MCF 10A (cell line): ENCODE measurements around the gene SLC9A1. TPM values are rescaled to one million over a fixed set of nuclear protein-coding genes. Genes with fewer than 3 reads are reported as not detected.
"Not testable (repeated sequence)": the region's sequence is repeated elsewhere in the genome, so short reads cannot be mapped to it uniquely, and the experiment has no call there.

Experiments used
- BruUV-seq: library from RNA; stranded (reverse); fragments of 400-500 nt; replicated peaks from 2 replicates; lab custom pipeline; 2021; lab: Mats Ljungman, UMichigan
- CTCF ChIA-PET: fragments of 300-600 bp; sonication (Branson Sonifier 250); formaldehyde crosslinking; extraction: SDS; loops from one replicate; lab custom pipeline; 2021; ENCODE audit warnings: antibody characterized with exemption, inconsistent platforms; lab: Yijun Ruan, JAX
- POLR2A ChIA-PET: fragments of 300-600, 350-650 bp; sonication (Branson Sonifier 250); formaldehyde crosslinking; extraction: SDS; loops from one replicate; lab custom pipeline; 2020; ENCODE audit warnings: antibody characterized with exemption, inconsistent platforms; lab: Yijun Ruan, JAX
- DNase-seq: peaks from one replicate; pipeline ENCODE4 v3.0.0-alpha.2; 2018; ENCODE audit not compliant: unreplicated experiment
- H3K27ac Mint-ChIP-seq: one replicate; pipeline ENCODE4 v1.8.0; 2022; ENCODE audit warnings: mild to moderate bottlenecking, low read depth, mixed read lengths; ENCODE audit not compliant: unreplicated experiment
- H3K27me3 Mint-ChIP-seq: one replicate; pipeline ENCODE4 v1.8.0; 2022; ENCODE audit warnings: mixed read lengths; ENCODE audit not compliant: insufficient read depth, unreplicated experiment
- H3K36me3 Mint-ChIP-seq: one replicate; pipeline ENCODE4 v1.8.0; 2022; ENCODE audit warnings: mild to moderate bottlenecking, moderate library complexity, mixed read lengths; ENCODE audit not compliant: insufficient read depth, unreplicated experiment
- H3K4me1 Mint-ChIP-seq: one replicate; pipeline ENCODE4 v1.8.0; 2022; ENCODE audit warnings: mixed read lengths; ENCODE audit not compliant: insufficient read depth, unreplicated experiment
- H3K4me3 Mint-ChIP-seq: one replicate; pipeline ENCODE4 v1.8.0; 2022; ENCODE audit warnings: mild to moderate bottlenecking, moderate library complexity, mixed read lengths; ENCODE audit not compliant: unreplicated experiment
- H3K9me3 Mint-ChIP-seq: one replicate; pipeline ENCODE4 v1.8.0; 2022; ENCODE audit warnings: mixed read lengths; ENCODE audit not compliant: unreplicated experiment
- intact Hi-C: fragments of 100-400 bp; cut with micrococcal nuclease; formaldehyde crosslinking; loops from 2 replicates; pipeline ENCODE4 v1.14.1; 2022
- total RNA-seq: library from RNA; stranded (reverse); gene quantifications from 2 replicates; pipeline ENCODE4 v1.2.3, GENCODE V29; 2022
- TF ChIP-seq, protein P1 (sequence below): fragments of 200-600 bp; IDR thresholded peaks from one replicate; pipeline ENCODE4 v1.8.0; 2022; ENCODE audit warnings: antibody characterized with exemption, mild to moderate bottlenecking; ENCODE audit not compliant: unreplicated experiment

Gene SLC9A1
- total RNA-seq, 1 experiment from 2014 or later = 88.8 TPM

DNA sequence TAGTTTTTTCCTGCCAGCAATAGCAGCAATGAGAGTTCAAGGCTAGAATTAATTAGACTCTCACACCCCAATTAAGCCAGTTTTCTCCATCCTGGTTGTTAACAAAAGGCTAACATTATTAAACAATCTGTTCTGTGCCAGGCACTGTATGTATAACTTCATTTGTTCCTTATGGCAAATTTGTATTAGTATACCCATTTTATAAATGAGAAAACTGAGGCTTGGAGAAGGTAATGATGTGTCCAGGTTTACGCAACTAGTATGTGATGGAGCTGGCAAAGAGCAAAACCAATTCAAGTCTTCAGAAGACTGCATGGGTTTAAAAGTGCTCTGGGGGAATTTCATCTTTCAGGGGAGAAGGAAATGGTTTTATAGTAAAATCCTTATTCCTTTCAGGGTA, 38.3 kb upstream of the SLC9A1 start:
- intact Hi-C loops = loop anchor here (2.0 kb wide), 1 partner anchor 38 kb away; the partner anchor contains the start of gene SLC9A1
- TF ChIP-seq, protein P1, sequence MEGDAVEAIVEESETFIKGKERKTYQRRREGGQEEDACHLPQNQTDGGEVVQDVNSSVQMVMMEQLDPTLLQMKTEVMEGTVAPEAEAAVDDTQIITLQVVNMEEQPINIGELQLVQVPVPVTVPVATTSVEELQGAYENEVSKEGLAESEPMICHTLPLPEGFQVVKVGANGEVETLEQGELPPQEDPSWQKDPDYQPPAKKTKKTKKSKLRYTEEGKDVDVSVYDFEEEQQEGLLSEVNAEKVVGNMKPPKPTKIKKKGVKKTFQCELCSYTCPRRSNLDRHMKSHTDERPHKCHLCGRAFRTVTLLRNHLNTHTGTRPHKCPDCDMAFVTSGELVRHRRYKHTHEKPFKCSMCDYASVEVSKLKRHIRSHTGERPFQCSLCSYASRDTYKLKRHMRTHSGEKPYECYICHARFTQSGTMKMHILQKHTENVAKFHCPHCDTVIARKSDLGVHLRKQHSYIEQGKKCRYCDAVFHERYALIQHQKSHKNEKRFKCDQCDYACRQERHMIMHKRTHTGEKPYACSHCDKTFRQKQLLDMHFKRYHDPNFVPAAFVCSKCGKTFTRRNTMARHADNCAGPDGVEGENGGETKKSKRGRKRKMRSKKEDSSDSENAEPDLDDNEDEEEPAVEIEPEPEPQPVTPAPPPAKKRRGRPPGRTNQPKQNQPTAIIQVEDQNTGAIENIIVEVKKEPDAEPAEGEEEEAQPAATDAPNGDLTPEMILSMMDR = no peak
- no TSS peak for BruUV-seq
- Mint-ChIP-seq H3K27ac (peak overlapping the region; percentile 43), H3K4me3 (no peak overlapping the region), H3K36me3 (no peaks in the 10 kb centered on the region), H3K27me3 (no peaks in the 10 kb centered on the region), H3K4me1 (peaks cover 22% of the 10 kb centered on the region), H3K9me3 (no peaks in the 10 kb centered on the region)
- CTCF ChIA-PET = interaction anchor here (0.6 to 1.6 kb wide), 5 partner anchors 54 to 147 kb away, joined by 3 to 4 read pairs (median 3); no protein-coding TSS in a partner anchor
- DNase-seq = no peak
- POLR2A ChIA-PET = interaction anchor here (0.6 to 2.8 kb wide), 7 partner anchors 11 to 199 kb away, joined by 3 to 18 read pairs (median 4); partner anchors contain the start of genes SLC9A1 and TRNP1

GRCh38 chr1:27192039-27192529, 37.2 kb upstream of the SLC9A1 start:
- H3K27me3 Mint-ChIP-seq = no peaks in the 10 kb centered on the region
- TF ChIP-seq, protein P1 = no peak
- ChIA-PET POLR2A (interaction anchor here (0.8 to 2.8 kb wide), 5 partner anchors 10 to 80 kb away, joined by 3 to 18 read pairs (median 5); partner anchors contain the start of gene SLC9A1), CTCF (interaction anchor here (1.1 to 1.6 kb wide), 4 partner anchors 81 to 146 kb away, joined by 3 to 6 read pairs (median 4); no protein-coding TSS in a partner anchor)
- peak overlapping the region; percentile 43 for H3K27ac Mint-ChIP-seq
- H3K4me1 Mint-ChIP-seq = peaks cover 15% of the 10 kb centered on the region
- no TSS peak for BruUV-seq
- peak; percentile 58 for DNase-seq
- H3K9me3 Mint-ChIP-seq = no peaks in the 10 kb centered on the region
- no peaks in the 10 kb centered on the region for H3K36me3 Mint-ChIP-seq
- H3K4me3 Mint-ChIP-seq = peak overlapping the region; percentile 5
- intact Hi-C loops = loop anchor here (2.0 kb wide), 1 partner anchor 37 kb away; the partner anchor contains the start of gene SLC9A1

GRCh38 chr1:27184665-27185064, 29.7 kb upstream of the SLC9A1 start:
- H3K4me3 Mint-ChIP-seq = not testable (repeated sequence)

GRCh38 chr1:27179979-27180378, 25.1 kb upstream of the SLC9A1 start:
- ChIA-PET CTCF (interaction anchor here (0.6 to 1.1 kb wide), 2 partner anchors 27 to 127 kb away, joined by 4 to 6 read pairs; no protein-coding TSS in a partner anchor), POLR2A (interaction anchor here (0.9 to 1.3 kb wide), 6 partner anchors 12 to 80 kb away, joined by 3 to 4 read pairs (median 3); no protein-coding TSS in a partner anchor)
- H3K4me1 Mint-ChIP-seq = peaks cover 6% of the 10 kb centered on the region
- H3K36me3 Mint-ChIP-seq = peaks cover 12% of the 10 kb centered on the region
- DNase-seq = no peak
- intact Hi-C loops = no loop called here
- TF ChIP-seq, protein P1 = no peak
- no peaks in the 10 kb centered on the region for H3K9me3 Mint-ChIP-seq
- no peaks in the 10 kb centered on the region for H3K27me3 Mint-ChIP-seq
- no peak overlapping the region for H3K4me3 Mint-ChIP-seq
- H3K27ac Mint-ChIP-seq = no peak overlapping the region
- no TSS peak for BruUV-seq

More at GRCh38 chr1:27184665-27185064, 29.7 kb upstream of the SLC9A1 start:
- DNase-seq, H3K27ac Mint-ChIP-seq, intact Hi-C loops, BruUV-seq, H3K27me3 Mint-ChIP-seq, H3K4me1 Mint-ChIP-seq, H3K9me3 Mint-ChIP-seq: not testable (repeated sequence)
- H3K36me3 Mint-ChIP-seq = peaks cover 12% of the 10 kb centered on the region
- ChIA-PET POLR2A (interaction anchor here (0.6 kb wide), 1 partner anchor 114 kb away, joined by 3 read pairs; no protein-coding TSS in a partner anchor), CTCF (interaction anchor here (0.6 to 1.2 kb wide), 2 partner anchors 114 to 605 kb away, joined by 3 read pairs; no protein-coding TSS in a partner anchor)
